Fibroblast of mammary gland (primary cell): ENCODE data around the gene PTGER1.
"Not testable (repeated sequence)": the region's sequence is repeated elsewhere in the genome, so short reads cannot be mapped to it uniquely, and the experiment has no call there.

ENCODE experiments used
- DNase-seq: peaks from one replicate; pipeline ENCODE4 v3.0.0-alpha.2; 2010; ENCODE audit warnings: low read depth
- H3K4me3 ChIP-seq: 2 replicates; pipeline ENCODE4 v1.5.1; 2011; ENCODE audit warnings: low read depth, mild to moderate bottlenecking, low read length, moderate library complexity; ENCODE audit not compliant: control insufficient read depth
- TF ChIP-seq, protein P1 (sequence below): conservative IDR thresholded peaks from 2 replicates; pipeline ENCODE4 v1.5.1; 2011; ENCODE audit warnings: low read depth, low read length, inconsistent platforms; ENCODE audit not compliant: control insufficient read depth, insufficient read depth

Gene PTGER1

DNA sequence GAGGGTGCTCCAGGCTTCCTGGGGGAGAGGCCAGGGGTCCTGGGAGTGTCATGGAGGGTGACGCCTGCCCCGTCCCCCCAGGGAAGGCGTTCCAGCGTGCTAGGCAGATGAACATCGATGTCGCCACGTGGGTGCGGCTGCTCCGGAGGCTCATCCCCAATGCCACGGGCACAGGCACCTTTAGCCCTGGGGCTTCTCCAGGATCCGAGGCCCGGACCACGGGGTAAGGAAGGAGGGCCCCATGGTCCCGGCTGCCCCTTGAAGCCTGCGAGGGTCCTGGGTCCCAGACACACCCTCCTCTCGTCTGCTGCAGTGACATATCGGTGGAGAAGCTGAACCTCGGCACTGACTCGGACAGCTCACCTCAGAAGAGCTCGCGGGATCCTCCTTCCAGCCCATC lies 11.4 kb downstream of the PTGER1 start:
- TF ChIP-seq, protein P1, sequence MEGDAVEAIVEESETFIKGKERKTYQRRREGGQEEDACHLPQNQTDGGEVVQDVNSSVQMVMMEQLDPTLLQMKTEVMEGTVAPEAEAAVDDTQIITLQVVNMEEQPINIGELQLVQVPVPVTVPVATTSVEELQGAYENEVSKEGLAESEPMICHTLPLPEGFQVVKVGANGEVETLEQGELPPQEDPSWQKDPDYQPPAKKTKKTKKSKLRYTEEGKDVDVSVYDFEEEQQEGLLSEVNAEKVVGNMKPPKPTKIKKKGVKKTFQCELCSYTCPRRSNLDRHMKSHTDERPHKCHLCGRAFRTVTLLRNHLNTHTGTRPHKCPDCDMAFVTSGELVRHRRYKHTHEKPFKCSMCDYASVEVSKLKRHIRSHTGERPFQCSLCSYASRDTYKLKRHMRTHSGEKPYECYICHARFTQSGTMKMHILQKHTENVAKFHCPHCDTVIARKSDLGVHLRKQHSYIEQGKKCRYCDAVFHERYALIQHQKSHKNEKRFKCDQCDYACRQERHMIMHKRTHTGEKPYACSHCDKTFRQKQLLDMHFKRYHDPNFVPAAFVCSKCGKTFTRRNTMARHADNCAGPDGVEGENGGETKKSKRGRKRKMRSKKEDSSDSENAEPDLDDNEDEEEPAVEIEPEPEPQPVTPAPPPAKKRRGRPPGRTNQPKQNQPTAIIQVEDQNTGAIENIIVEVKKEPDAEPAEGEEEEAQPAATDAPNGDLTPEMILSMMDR = no peak

DNA sequence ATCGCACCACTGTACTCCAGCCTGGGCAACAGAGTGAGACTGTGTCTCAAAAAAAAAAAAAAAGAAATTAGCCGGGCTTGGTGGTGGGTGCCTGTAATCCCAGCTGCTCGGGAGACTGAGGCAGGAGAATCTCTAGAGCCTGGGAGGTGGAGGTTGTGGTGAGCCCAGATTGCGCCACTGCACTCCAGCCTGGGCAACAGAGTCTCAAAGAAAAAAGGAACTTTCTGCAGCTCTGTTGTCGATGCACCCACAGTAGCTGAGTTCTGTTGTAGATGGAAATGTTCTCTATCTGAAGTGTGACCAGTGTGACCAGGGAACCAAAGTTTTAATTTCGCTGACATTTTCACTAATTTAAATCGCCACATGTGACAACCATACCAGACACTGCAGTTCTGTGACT lies 12.8 kb downstream of the PTGER1 start:
- H3K4me3 ChIP-seq, DNase-seq: not testable (repeated sequence)

More for the DNA sequence above, 11.4 kb downstream of the PTGER1 start:
- DNase-seq = no peak
- no peak overlapping the region for H3K4me3 ChIP-seq

DNA sequence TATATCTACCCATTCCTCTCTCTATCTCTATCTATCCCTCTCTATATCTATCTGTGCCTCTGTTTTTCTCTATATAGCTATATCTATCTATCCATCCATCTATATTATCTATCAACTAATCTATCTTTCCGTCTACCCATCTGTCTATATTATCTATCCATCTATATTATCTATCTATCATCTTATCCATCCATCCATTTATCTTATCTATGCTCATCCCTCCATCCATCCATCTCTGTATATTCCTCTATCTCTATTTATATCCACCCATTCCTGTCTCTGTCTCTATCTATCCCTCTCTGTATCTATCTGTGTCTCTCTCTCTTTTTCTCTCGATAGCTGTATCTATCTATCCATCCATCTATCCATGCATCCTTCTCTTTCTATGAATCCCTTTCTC lies 14.2 kb downstream of the PTGER1 start:
- no peak for DNase-seq
- TF ChIP-seq, protein P1 = no peak
- no peak overlapping the region for H3K4me3 ChIP-seq

DNA sequence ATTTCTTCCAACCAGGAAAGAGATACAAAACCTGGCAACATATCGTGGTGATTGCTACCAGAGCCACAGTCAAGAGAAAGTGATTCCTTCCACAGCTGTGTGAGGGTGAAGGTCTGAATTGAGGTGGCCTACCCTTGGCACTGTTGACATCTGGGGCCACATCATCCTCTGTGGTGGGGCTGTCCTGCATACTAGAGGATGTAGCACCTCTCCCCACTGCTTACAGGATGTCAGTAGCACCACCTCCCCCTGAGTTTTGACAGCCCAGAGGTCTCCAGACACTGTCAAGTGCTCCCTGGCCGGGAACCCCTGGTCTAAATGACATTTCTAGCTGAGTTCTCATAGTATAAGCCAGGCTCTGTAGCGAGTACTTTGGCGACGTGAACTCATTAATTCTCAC lies 15.5 kb downstream of the PTGER1 start:
- TF ChIP-seq, protein P1 = no peak
- DNase-seq = no peak

DNA sequence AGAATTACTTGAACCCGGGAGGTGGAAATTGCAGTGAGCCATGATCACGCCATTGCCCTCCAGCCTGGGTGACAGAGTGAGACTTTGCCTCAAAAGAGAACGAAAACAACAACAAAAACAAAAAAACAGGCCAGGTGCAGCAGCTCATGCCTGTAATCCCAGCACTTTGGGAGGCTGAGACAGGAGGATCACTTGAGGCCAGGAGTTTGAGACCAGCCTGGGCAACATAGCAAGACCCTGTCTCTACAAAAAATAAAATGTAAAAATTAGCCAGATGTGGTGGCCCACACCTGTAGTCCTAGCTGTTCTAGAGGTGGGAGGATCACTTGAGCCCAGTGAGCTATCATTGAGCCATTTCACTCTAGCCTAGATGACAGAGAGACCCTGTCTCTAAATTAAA lies 22.9 kb downstream of the PTGER1 start:
- not testable (repeated sequence) for H3K4me3 ChIP-seq, DNase-seq

More for the DNA sequence above, 15.5 kb downstream of the PTGER1 start:
- H3K4me3 ChIP-seq = no peak overlapping the region

DNA sequence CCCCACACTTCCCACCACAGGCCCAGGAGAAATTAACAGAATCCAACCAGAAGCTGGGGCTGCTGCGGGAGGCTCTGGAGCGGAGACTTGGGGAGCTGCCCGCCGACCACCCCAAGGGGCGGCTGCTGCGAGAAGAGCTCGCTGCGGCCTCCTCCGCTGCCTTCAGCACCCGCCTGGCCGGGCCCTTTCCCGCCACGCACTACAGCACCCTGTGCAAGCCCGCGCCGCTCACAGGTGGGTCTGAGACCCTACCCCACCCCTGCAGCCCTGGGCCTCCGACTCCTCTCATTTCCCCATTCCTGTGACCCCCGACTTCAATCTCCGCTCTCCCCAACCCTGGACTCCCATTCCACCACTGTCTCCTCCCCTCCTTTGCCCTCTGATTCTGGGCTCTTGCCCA lies 24.3 kb downstream of the PTGER1 start:
- no peak for DNase-seq
- H3K4me3 ChIP-seq = no peak overlapping the region
- TF ChIP-seq, protein P1 = no peak

DNA sequence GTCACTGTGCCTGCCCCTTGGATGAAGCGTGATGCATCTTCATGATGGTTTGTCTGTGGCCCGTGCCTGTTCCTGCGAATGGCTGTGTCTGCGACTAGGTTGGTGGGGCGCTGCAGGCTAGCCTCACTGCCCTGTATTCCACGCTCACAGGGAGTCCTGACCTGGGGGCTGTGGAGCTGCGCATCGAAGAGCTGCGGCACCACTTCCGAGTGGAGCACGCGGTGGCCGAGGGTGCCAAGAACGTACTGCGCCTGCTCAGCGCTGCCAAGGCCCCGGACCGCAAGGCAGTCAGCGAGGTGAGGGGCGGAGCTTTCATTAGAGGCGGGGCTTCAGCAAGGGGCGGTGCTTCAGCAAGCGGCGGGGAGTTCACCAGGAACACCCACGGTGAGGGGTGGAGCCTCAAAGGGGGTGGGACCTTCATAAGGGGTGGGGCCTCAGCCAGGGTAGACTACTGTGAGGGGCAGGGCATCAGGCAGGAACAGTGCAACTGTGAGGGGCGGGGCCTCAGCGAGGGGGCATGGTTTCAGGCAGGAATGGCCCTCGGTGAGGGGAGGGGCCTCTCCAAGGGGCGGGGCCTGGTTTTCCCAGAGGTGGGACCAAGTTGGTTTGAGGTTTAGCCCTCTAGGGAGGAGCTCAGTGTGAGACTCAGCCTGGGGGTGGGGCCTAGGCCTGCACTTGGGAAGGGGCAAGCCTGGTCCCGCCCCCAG lies 24.8 kb downstream of the PTGER1 start:
- TF ChIP-seq, protein P1 = no peak
- peak; percentile 63 for DNase-seq
- H3K4me3 ChIP-seq = no peak overlapping the region

DNA sequence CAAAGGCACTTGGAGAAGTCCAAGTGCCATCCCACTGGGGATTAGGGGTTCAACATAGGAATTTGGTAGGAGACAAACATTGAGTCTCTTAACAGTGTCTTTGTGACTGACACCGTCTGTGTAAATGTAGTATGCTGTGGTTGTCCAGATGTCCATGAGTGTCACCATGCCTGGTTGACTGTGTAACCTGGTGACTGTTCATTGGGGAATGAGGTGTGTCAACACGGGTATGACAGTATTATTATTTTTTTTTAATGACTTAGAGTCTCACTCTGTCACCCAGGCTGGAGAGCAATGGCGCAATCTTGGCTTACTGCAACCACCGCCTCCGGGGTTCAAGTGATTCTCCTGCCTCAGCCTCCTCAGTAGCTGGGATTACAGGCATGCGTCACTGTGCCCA lies 25.8 kb downstream of the PTGER1 start:
- no peak for DNase-seq

More for the DNA sequence above, 25.8 kb downstream of the PTGER1 start:
- TF ChIP-seq, protein P1 = no peak
- no peak overlapping the region for H3K4me3 ChIP-seq
